Heart right ventricle (tissue), 16 donors: ENCODE measurements around the gene RAB20. TPM values are rescaled to one million over a fixed set of nuclear protein-coding genes. Genes with fewer than 3 reads are reported as not detected.
A peak's percentile ranks its signal among the peaks of the same experiment; 100 is the strongest.

Experiments used
- ATAC-seq, 8 donors: fragments of 200-7000 bp; cut with Tn5 transposase; one replicate each; pipeline ENCODE4 v1.9.1; 2020; ENCODE audit warnings: mild to moderate bottlenecking in 8 of 8, moderate library complexity in 8 of 8, moderate number of reproducible peaks in 1 of 8
- DNase-seq, 2 donors: peaks; one replicate each; pipeline ENCODE4 v3.0.0-alpha.2; 2020
- H3K27ac ChIP-seq, 10 donors: fragments of 200-600 bp; sonication (generic) in 2 of 10; one replicate each; pipeline versions ENCODE4 v1.5.0 to v1.8.0; 2020 to 2022; ENCODE audit warnings: mild to moderate bottlenecking in 3 of 10
- H3K27me3 ChIP-seq, 7 donors: fragments of 200-600 bp; one replicate each; pipeline ENCODE4 v1.8.0; 2021 to 2022; ENCODE audit warnings: mild to moderate bottlenecking in 2 of 7
- H3K36me3 ChIP-seq, 9 donors: fragments of 200-600 bp; sonication (generic) in 1 of 9; one replicate each; pipeline versions ENCODE4 v1.5.0 to v1.8.0; 2020 to 2022; ENCODE audit warnings: mild to moderate bottlenecking in 2 of 9
- H3K4me1 ChIP-seq, 9 donors: fragments of 200-600 bp; sonication (generic) in 1 of 9; one replicate each; pipeline versions ENCODE4 v1.5.0 to v1.8.0; 2020 to 2022; ENCODE audit warnings: mild to moderate bottlenecking in 4 of 9
- H3K4me3 ChIP-seq, 10 donors: fragments of 200-600 bp; sonication (generic) in 2 of 10; one replicate each; pipeline versions ENCODE4 v1.5.0 to v1.8.0; 2020 to 2022; ENCODE audit warnings: mild to moderate bottlenecking in 7 of 10, moderate library complexity in 2 of 10
- H3K9me3 ChIP-seq, 11 donors: fragments of 200-600 bp in 10 of 11; sonication (generic) in 2 of 11; one replicate each; pipeline versions ENCODE4 v1.5.0 to v1.8.0; 2013 to 2022; ENCODE audit warnings: mild to moderate bottlenecking in 2 of 11, control low read depth in 1 of 11, moderate library complexity in 1 of 11
- WGBS, 2 donors: extraction: QIAGEN DNeasy Blood & Tissue Kit; methylation state at CpG; one replicate each; pipeline ENCODE4 v1.1.7; 2013; ENCODE audit warnings: inconsistent platforms in 1 of 2; 5-methylcytosine and 5-hydroxymethylcytosine counted together
- intact Hi-C, 10 donors: fragments of 100-400 bp; cut with DNase I; formaldehyde crosslinking; loops; one replicate each; pipeline versions ENCODE4 v1.11.1 to v1.14.2; 2022
- polyA plus RNA-seq, 2 donors: library from polyadenylated mRNA; stranded (reverse); fragments of 200-250 nt; gene quantifications; one replicate each; pipeline ENCODE4 v1.2.3, GENCODE V29; 2013
- total RNA-seq, 10 donors: library from RNA; stranded (reverse); fragmentation: NEBNext Ultra II Directional in 3 of 10; extraction: Animal tissue kit (Norgen Biotek cat#: 25700) in 3 of 10; gene quantifications; one replicate each; pipeline versions ENCODE4 v1.2.1 to v1.2.4, GENCODE V29; 2021 to 2023
- TF ChIP-seq, protein P1 (sequence below), 9 donors: fragments of 200-600 bp; sonication (generic) in 2 of 9; IDR thresholded peaks; one replicate each; pipeline versions ENCODE4 v1.5.0 to v1.8.0; 2021 to 2022; ENCODE audit warnings: antibody characterized with exemption in 9 of 9, mild to moderate bottlenecking in 5 of 9, moderate library complexity in 1 of 9
- donor health status: Arrhythmogenic right ventricular cardiomyopathy.
- donor health status: ischemic (EF 13 %, LVEDD 7.1; RV severe dilation, severe dysfunction).
- donor health status: healthy with polysubstance abuse.
- donor health status: DM: no; HTN: yes; CAD: no.
- donor health status: DM: no; HTN: no; CAD: no.
- donor health status: ischemic (EF 25% LVEDD 6.9; RV normal size, moderate dysfunction).
- donor health status: ischemic (EF 25% LVEDD 5.7; RV mildly dilated, moderate dysfunction).
- donor health status: healthy.
- donor health status: DM: yes; HTN: yes; CAD: no.
- donor health status: Ischemic cardiomyopathy.
- donor health status: ischemic (EF 35%, LVEDD 5.7; RV mildly dilated, moderate dysfunction).
- donor health status: nonischemic (EF 11% LVEDD 7.7; RV severe dilation, severe dysfunction).
- donor health status: DM: yes; HTN: yes; CAD: no.
- donor health status: PGD.
- donor health status: ischemic (EF 29% LVEDD 5.4; RV normal size, mild dysfunction).
- donor health status: nonischemic (EF 23%, LVEDD 6.1; RV moderate dilation, normal function).

RAB20 gene
- total and polyA plus RNA-seq, 12 donors = 5.4 to 40.8 (median 12.5) TPM

GRCh38 chr13:110503979-110504499 is 57.5 kb downstream of the RAB20 start:
- Histone ChIP-seq H3K27ac (peak overlapping the region in 9 of 10 donors; percentile 29 to 73 (median 50)), H3K36me3 (peaks cover 4 to 100% (median 60%) of the 10 kb centered on the region in 9 donors), H3K4me1 (peaks cover 9 to 48% (median 27%) of the 10 kb centered on the region in 9 donors), H3K4me3 (no peak overlapping the region), H3K9me3 (no peaks in the 10 kb centered on the region), H3K27me3 (no peaks in the 10 kb centered on the region)
- TF ChIP-seq, protein P1, sequence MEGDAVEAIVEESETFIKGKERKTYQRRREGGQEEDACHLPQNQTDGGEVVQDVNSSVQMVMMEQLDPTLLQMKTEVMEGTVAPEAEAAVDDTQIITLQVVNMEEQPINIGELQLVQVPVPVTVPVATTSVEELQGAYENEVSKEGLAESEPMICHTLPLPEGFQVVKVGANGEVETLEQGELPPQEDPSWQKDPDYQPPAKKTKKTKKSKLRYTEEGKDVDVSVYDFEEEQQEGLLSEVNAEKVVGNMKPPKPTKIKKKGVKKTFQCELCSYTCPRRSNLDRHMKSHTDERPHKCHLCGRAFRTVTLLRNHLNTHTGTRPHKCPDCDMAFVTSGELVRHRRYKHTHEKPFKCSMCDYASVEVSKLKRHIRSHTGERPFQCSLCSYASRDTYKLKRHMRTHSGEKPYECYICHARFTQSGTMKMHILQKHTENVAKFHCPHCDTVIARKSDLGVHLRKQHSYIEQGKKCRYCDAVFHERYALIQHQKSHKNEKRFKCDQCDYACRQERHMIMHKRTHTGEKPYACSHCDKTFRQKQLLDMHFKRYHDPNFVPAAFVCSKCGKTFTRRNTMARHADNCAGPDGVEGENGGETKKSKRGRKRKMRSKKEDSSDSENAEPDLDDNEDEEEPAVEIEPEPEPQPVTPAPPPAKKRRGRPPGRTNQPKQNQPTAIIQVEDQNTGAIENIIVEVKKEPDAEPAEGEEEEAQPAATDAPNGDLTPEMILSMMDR (IDR thresholded peaks at IDR 0.05) = no peak
- no peak for ATAC-seq
- DNase-seq = no peak
- intact Hi-C loops = loop anchor here in 1 of 10 donors (10.0 kb wide), 1 partner anchor 61 kb away; the partner anchor contains the start of gene RAB20
- 92 to 95% methylated on average over 18 of the region's 18 CpGs for WGBS, 2 donors

DNA sequence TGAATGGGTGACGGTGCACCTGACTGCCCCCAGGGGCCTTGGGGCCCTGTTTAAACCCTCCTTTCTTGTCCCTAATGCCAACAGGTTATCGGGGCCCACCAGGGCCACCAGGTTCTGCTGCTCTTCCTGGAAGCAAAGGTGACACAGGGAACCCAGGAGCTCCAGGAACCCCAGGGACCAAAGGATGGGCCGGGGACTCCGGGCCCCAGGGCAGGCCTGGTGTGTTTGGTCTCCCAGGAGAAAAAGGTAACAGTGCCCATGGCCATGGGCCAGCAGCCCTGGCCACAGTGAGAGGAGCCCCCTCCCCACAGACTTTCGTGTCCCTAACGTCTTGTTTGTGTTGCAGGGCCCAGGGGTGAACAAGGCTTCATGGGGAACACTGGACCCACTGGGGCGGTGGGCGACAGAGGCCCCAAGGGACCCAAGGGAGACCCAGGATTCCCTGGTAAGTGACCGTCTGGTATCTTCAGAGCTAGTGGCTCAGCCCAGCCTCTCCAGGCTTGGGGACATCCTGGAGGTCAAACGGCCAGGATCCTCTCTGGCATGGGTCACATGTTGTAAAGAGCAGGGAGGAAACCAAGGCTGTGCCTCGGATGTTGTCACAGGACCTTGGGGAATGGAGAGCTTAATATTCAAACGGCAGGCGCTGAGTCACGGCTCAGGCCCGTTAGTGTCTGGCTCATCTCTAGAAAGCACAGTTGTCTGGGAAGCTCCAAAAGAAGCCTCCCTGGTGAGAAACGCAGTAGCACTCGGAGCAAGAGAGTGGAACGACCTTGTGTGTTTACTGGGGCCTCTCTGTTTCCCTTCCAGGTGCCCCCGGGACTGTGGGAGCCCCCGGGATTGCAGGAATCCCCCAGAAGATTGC is 58.3 kb downstream of the RAB20 start:
- no peaks in the 10 kb centered on the region for H3K27me3 ChIP-seq
- H3K27ac ChIP-seq = peak overlapping the region in 9 of 10 donors; percentile 29 to 73 (median 50)
- no peak overlapping the region for H3K4me3 ChIP-seq
- TF ChIP-seq, protein P1 (IDR thresholded peaks at IDR 0.05) = no peak
- intact Hi-C loops = loop anchor here in 1 of 10 donors (10.0 kb wide), 1 partner anchor 62 kb away; the partner anchor contains the start of gene RAB20
- peaks cover 9 to 40% (median 22%) of the 10 kb centered on the region in 9 donors for H3K4me1 ChIP-seq
- DNase-seq = no peak
- peaks cover 4 to 100% (median 60%) of the 10 kb centered on the region in 9 donors for H3K36me3 ChIP-seq
- WGBS, 2 donors = 63 to 70% methylated on average over 20 of the region's 20 CpGs
- no peaks in the 10 kb centered on the region for H3K9me3 ChIP-seq
- peak in 3 of 8 donors; percentile 5 to 36 (median 7) for ATAC-seq

DNA sequence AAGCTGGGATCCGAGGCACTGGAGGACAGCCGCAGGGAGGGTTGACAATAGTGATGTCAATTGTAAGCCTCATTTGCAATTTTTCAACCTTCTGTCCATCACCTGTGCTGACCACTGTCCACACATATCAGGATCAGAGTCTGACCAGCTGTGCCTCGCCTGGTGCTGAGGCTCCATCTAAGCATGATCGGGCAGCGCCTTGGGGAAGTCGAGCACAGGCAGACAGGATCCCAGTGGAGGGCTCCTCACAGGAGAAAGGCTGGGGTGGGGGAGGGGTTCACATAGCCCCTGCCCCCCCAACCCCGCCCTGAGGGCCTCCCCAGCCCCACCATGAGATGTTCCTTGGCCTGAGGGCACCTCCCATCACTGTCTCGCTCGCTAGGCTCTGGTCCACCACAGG is 60.3 kb downstream of the RAB20 start:
- WGBS, 2 donors = 96 to 98% methylated on average over 9 of the region's 9 CpGs
- ATAC-seq = no peak
- Histone ChIP-seq H3K9me3 (no peaks in the 10 kb centered on the region), H3K36me3 (peaks cover 6 to 98% (median 68%) of the 10 kb centered on the region in 9 donors), H3K4me3 (no peak overlapping the region), H3K27me3 (no peaks in the 10 kb centered on the region), H3K27ac (no peak overlapping the region), H3K4me1 (peaks cover under 1 to 19% (median 8%) of the 10 kb centered on the region in 9 donors)
- intact Hi-C loops = loop anchor here in 1 of 10 donors (10.0 kb wide), 1 partner anchor 64 kb away; the partner anchor contains the start of gene RAB20
- TF ChIP-seq, protein P1 (IDR thresholded peaks at IDR 0.05) = no peak
- DNase-seq = no peak

DNA sequence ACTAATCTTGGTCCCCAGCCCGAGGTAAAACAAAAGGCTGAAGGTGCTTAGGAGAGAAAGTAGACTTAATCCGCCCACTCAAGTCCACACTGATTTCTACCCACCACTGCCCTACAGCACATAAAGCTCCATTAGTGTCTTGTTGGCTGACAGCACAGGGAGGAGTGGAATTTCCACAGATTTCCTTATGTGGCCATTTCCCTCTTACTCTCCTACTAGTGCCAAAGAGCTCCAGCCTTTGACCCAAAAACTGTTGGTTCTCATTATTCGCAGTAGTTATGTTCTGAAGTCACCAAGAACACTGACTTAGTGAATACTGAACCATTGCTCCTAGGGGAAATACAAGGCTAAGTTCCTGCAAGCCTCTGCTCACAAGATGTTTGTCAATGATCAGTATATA is 61.2 kb downstream of the RAB20 start:
- H3K27me3 ChIP-seq = no peaks in the 10 kb centered on the region
- no peaks in the 10 kb centered on the region for H3K9me3 ChIP-seq
- intact Hi-C loops = loop anchor here in 1 of 10 donors (10.0 kb wide), 1 partner anchor 64 kb away; the partner anchor contains the start of gene RAB20
- H3K27ac ChIP-seq = no peak overlapping the region
- peaks cover 15 to 98% (median 77%) of the 10 kb centered on the region in 9 donors for H3K36me3 ChIP-seq
- 90 to 93% methylated on average over 3 of the region's 3 CpGs for WGBS, 2 donors
- no peak overlapping the region for H3K4me3 ChIP-seq
- DNase-seq (no peak), ATAC-seq (no peak)
- peaks cover 0 to 13% (median 8%) of the 10 kb centered on the region in 9 donors for H3K4me1 ChIP-seq
- TF ChIP-seq, protein P1 (IDR thresholded peaks at IDR 0.05) = no peak
